ENCODE measurements around the gene ALDH3A1. TPM values are rescaled to one million over a fixed set of nuclear protein-coding genes. Genes with fewer than 3 reads are reported as not detected.

Gene ALDH3A1
- total and polyA plus RNA-seq, 2 of the 4 experiments (the other 2 are of a cell fraction) = not detected

DNA sequence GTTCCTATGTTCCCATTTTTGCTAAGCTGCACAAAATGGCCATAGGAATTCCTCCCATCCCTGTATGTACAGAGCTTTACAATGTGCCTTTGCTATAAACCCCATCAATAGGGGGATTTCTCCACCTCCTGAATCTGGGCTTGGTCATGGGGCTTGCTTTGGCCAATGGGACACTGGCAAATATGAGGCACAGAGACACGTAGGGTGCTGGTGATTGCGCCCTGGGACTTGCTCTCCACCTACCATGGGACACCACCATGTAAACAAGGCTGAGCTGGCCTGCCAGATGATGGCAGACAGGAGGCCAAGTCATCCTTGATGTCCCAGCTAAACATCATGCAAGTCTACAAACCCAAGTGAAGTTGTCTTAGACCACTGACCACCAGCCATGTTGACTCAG is 15.3 kb upstream of the ALDH3A1 start:
- Histone ChIP-seq H4K20me1 (ENCODE audit: insufficient read depth, low read length) (no peaks in the 10 kb centered on the region), H2AK5ac (ENCODE audit: low read depth, low read length) (no peak overlapping the region), H3K9me3 (ENCODE audit: control insufficient read depth, insufficient read depth, low read length) (0 out of 2 replicates have a peak, but pooled peaks cover 2% of the 10 kb centered on the region), H2BK15ac (ENCODE audit: low read depth, low read length) (no peak overlapping the region), H3K14ac (replicated peaks; ENCODE audit: low read depth, low read length) (no peak overlapping the region), H3K36me3 (ENCODE audit: control insufficient read depth, insufficient read depth, low read length) (no peaks in the 10 kb centered on the region), H3K4me3 (ENCODE audit: insufficient read depth, low read depth, low read length) (no peak overlapping the region), H2AFZ (replicated peaks; ENCODE audit: low read length, poor library complexity) (peak overlapping the region; percentile 35), H4K91ac (ENCODE audit: insufficient read depth, low read depth, low read length) (no peak overlapping the region), H3K56ac (ENCODE audit: extremely low read depth, insufficient read depth, low read length) (no peak overlapping the region), H2BK5ac (ENCODE audit: low read depth, low read length, poor library complexity, severe bottlenecking) (no peak overlapping the region), H2BK120ac (ENCODE audit: low read depth, low read length) (no peak overlapping the region), H3K79me1 (ENCODE audit: low read depth in 1 of 2, low read length in 2 of 2) (no peaks in the 10 kb centered on the region), H3K4me2 (ENCODE audit: low read depth, low read length) (no peak overlapping the region), H3K27ac (ENCODE audit: insufficient read depth, low read length) (no peak overlapping the region), H3K4ac (ENCODE audit: low read depth, low read length) (no peak overlapping the region), H4K8ac (ENCODE audit: low read depth in 2 of 2, low read length in 2 of 2) (no peak overlapping the region), H2BK20ac (ENCODE audit: low read depth, low read length) (no peak overlapping the region), H3K4me1 (ENCODE audit: control insufficient read depth, insufficient read depth, low read length) (no peaks in the 10 kb centered on the region), H3K23ac (ENCODE audit: low read depth, low read length) (no peak overlapping the region), H2AK9ac (replicated peaks; ENCODE audit: low read depth, low read length, poor library complexity) (peak overlapping the region; percentile 28), H4K5ac (ENCODE audit: low read depth, low read length) (no peak overlapping the region), H3K9ac (ENCODE audit: low read depth, low read length) (no peak overlapping the region), H3K27me3 (ENCODE audit: control insufficient read depth, insufficient read depth, low read length) (peaks cover 34% of the 10 kb centered on the region), H3K18ac (ENCODE audit: low read depth, low read length) (no peak overlapping the region), H3K9me1 (ENCODE audit: insufficient read depth, low read length) (no peaks in the 10 kb centered on the region)
- no TSS peak for BruUV-seq (replicated peaks)
- no peak for TF ChIP-seq FOS (IDR thresholded peaks at IDR 0.05; ENCODE audit: low read depth, low read length)
- no peak for TF ChIP-seq CTCF (conservative IDR thresholded peaks at IDR 0.05; ENCODE audit: low read depth, low read length)
- TF ChIP-seq, protein P1, sequence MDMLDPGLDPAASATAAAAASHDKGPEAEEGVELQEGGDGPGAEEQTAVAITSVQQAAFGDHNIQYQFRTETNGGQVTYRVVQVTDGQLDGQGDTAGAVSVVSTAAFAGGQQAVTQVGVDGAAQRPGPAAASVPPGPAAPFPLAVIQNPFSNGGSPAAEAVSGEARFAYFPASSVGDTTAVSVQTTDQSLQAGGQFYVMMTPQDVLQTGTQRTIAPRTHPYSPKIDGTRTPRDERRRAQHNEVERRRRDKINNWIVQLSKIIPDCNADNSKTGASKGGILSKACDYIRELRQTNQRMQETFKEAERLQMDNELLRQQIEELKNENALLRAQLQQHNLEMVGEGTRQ (IDR thresholded peaks at IDR 0.05; ENCODE audit: low read depth, low read length) = no peak
- no peak for TF ChIP-seq RAD21 (IDR thresholded peaks at IDR 0.05; ENCODE audit: low read length)
- no peak for TF ChIP-seq RFX5 (IDR thresholded peaks at IDR 0.05; ENCODE audit: low read depth, low read length)
- no peak for TF ChIP-seq POLR2A (IDR thresholded peaks at IDR 0.05; ENCODE audit: low read depth, low read length)
- TF ChIP-seq SMC3 (IDR thresholded peaks at IDR 0.05; ENCODE audit: low read depth, low read length) = no peak
- TF ChIP-seq MAZ (IDR thresholded peaks at IDR 0.05; ENCODE audit: borderline replicate concordance, low read depth, low read length) = no peak
- no peak for TF ChIP-seq MXI1 (IDR thresholded peaks at IDR 0.05; ENCODE audit: borderline replicate concordance, low read depth, low read length)
- no peak for TF ChIP-seq BHLHE40 (IDR thresholded peaks at IDR 0.05; ENCODE audit: low read depth, low read length)
- TF ChIP-seq CEBPB (IDR thresholded peaks at IDR 0.05; ENCODE audit: low read depth, low read length) = no peak
- TF ChIP-seq ELK1 (IDR thresholded peaks at IDR 0.05; ENCODE audit: borderline replicate concordance, low read depth, low read length) = no peak
- no peak for TF ChIP-seq NFE2L2 (IDR thresholded peaks at IDR 0.05; ENCODE audit: low read depth, low read length)
- no peak for TF ChIP-seq MAFK (IDR thresholded peaks at IDR 0.05; ENCODE audit: low read depth, low read length)
- no peak for TF ChIP-seq RCOR1 (IDR thresholded peaks at IDR 0.05; ENCODE audit: insufficient replicate concordance, low read length)
- no peak for TF ChIP-seq CHD1 (IDR thresholded peaks at IDR 0.05; ENCODE audit: low read depth, low read length)
- dilution Hi-C loops (cut with HindIII; ENCODE audit: low sequenced_read_pairs, unreplicated experiment) = no loop called here
- DNase-seq (no peak), ATAC-seq (ENCODE audit: low read depth) (no peak)
- POLR2A ChIA-PET (ENCODE audit: unreplicated experiment) = no interaction called here
- CTCF ChIA-PET = interaction anchor here (0.5 to 2.1 kb wide), 6 partner anchors 115 to 400 kb away, joined by 3 to 15 read pairs (median 6); partner anchors contain the start of gene ALDH3A2
- intact Hi-C loops (cut with micrococcal nuclease) = loop anchor here (2.0 to 5.0 kb wide), 2 partner anchors 115 to 386 kb away; partner anchors contain the start of genes ALDH3A2 and MAPK7
- in situ Hi-C loops (cut with MboI; ENCODE audit: low sequenced_read_pairs) = loop anchor here (5.0 kb wide), 2 partner anchors 241 to 401 kb away; partner anchors contain the start of gene B9D1
- no CpG with 5 or more reads among the region's 2 CpGs for WGBS, 2 experiments (ENCODE audit: extremely low coverage in 2 of 2, insufficient read length in 1 of 2)
